Lung (tissue), 12 donors: Measurements from ENCODE around the gene ACTR1A. TPM values are rescaled to one million over a fixed set of nuclear protein-coding genes. Genes with fewer than 3 reads are reported as not detected.

ENCODE experiments used
- ATAC-seq: fragments of 200-7000 bp; cut with Tn5 transposase; one replicate; pipeline ENCODE4 v1.9.1; 2020; ENCODE audit warnings: moderate number of reproducible peaks; ENCODE audit not compliant: insufficient read depth, low FRiP score
- DNase-seq, 3 donors: peaks; one replicate each; pipeline ENCODE4 v3.0.0-alpha.2; 2013 to 2017
- H3K27ac ChIP-seq, 2 donors: one replicate each; pipeline ENCODE4 v1.5.1; 2013; ENCODE audit warnings: mild to moderate bottlenecking in 2 of 2, moderate library complexity in 2 of 2, control low read depth in 1 of 2, inconsistent platforms in 1 of 2, low read depth in 1 of 2, low read length in 1 of 2
- H3K27me3 ChIP-seq, 3 donors: one replicate each; pipeline ENCODE4 v1.5.1; 2013; ENCODE audit warnings: low read length in 2 of 3; ENCODE audit not compliant: control insufficient read depth in 3 of 3, insufficient read depth in 3 of 3
- H3K36me3 ChIP-seq, 4 donors: one replicate each; pipeline ENCODE4 v1.5.1; 2013; ENCODE audit warnings: low read length in 4 of 4, mild to moderate bottlenecking in 1 of 4, moderate library complexity in 1 of 4; ENCODE audit not compliant: control insufficient read depth in 4 of 4, insufficient read depth in 4 of 4
- H3K4me1 ChIP-seq, 5 donors: one replicate each; pipeline ENCODE4 v1.5.1; 2013; ENCODE audit warnings: low read length in 5 of 5, mild to moderate bottlenecking in 2 of 5, moderate library complexity in 1 of 5; ENCODE audit not compliant: control insufficient read depth in 5 of 5, insufficient read depth in 5 of 5
- H3K4me3 ChIP-seq: one replicate; pipeline ENCODE4 v1.5.1; 2013; ENCODE audit warnings: mild to moderate bottlenecking, control low read depth, moderate library complexity
- H3K9ac ChIP-seq, 2 donors: one replicate each; pipeline ENCODE4 v1.5.1; 2013; ENCODE audit warnings: low read length in 2 of 2, control low read depth in 1 of 2; ENCODE audit not compliant: insufficient read depth in 1 of 2
- H3K9me3 ChIP-seq, 4 donors: one replicate each; pipeline ENCODE4 v1.5.1; 2013; ENCODE audit warnings: low read length in 3 of 4, mild to moderate bottlenecking in 1 of 4, moderate library complexity in 1 of 4; ENCODE audit not compliant: control insufficient read depth in 4 of 4, insufficient read depth in 3 of 4
- CTCF ChIP-seq: IDR thresholded peaks from 2 replicates; pipeline ENCODE4 v1.5.1; 2012; ENCODE audit warnings: mild to moderate bottlenecking; ENCODE audit errors: control extremely low read depth, extremely low read depth
- WGBS, 2 donors: extraction: QIAGEN DNeasy Blood & Tissue Kit; methylation state at CpG; one replicate each; pipeline ENCODE4 v1.1.7; 2013; 5-methylcytosine and 5-hydroxymethylcytosine counted together
- polyA plus RNA-seq, 2 donors: library from polyadenylated mRNA; stranded (reverse); fragments of 200-250 nt; gene quantifications; one replicate each; pipeline ENCODE4 v1.2.1, GENCODE V29; 2013
- total RNA-seq, 2 donors: library from RNA; depleted of rRNA in 1 of 2; stranded (reverse); fragments of >200 nt in 1 of 2; gene quantifications; one replicate each; pipeline ENCODE4 v1.2.1, GENCODE V29; 2014 to 2021
- donor health status: control.
- donor health status: control.
- donor health status: Bipolar disorder and iron deficiency.
- donor health status: healthy.
- donor health status: DM: yes; HTN: yes; CAD: no.

ACTR1A gene
- total and polyA plus RNA-seq, 4 donors: 72.0 to 96.0 (median 84.3) TPM

GRCh38 chr10:102522874-102523249, 20.4 kb upstream of the ACTR1A start:
- H3K36me3 ChIP-seq: peaks cover 0 to 23% (median 15%) of the 10 kb centered on the region in 4 donors
- H3K9ac ChIP-seq: no peak overlapping the region
- no peaks in the 10 kb centered on the region for H3K9me3 ChIP-seq
- DNase-seq (no peak), ATAC-seq (no peak)
- peaks cover 0 to 8% (median 0%) of the 10 kb centered on the region in 5 donors for H3K4me1 ChIP-seq
- no peaks in the 10 kb centered on the region for H3K27me3 ChIP-seq
- 96 to 100% methylated on average over 1 of the region's 1 CpG for WGBS, 2 donors
- TF ChIP-seq CTCF: no peak
- peak overlapping the region in 1 of 2 donors; percentile 15 for H3K27ac ChIP-seq
- H3K4me3 ChIP-seq: no peak overlapping the region

GRCh38 chr10:102519246-102519825, 16.8 kb upstream of the ACTR1A start:
- no peak overlapping the region for H3K27ac ChIP-seq
- no peak overlapping the region for H3K9ac ChIP-seq
- peaks cover 0 to 8% (median 0%) of the 10 kb centered on the region in 5 donors for H3K4me1 ChIP-seq
- TF ChIP-seq CTCF: no peak
- H3K36me3 ChIP-seq: peaks cover 0 to 28% (median 18%) of the 10 kb centered on the region in 4 donors
- ATAC-seq: no peak
- H3K9me3 ChIP-seq: no peaks in the 10 kb centered on the region
- no peak for DNase-seq
- no peaks in the 10 kb centered on the region for H3K27me3 ChIP-seq
- 92 to 94% methylated on average over 12 of the region's 12 CpGs for WGBS, 2 donors
- no peak overlapping the region for H3K4me3 ChIP-seq

- no peaks in the 10 kb centered on the region for H3K9me3 ChIP-seq
- peaks cover 0 to 2% (median 0%) of the 10 kb centered on the region in 5 donors for H3K4me1 ChIP-seq
- H3K9ac ChIP-seq: no peak overlapping the region
- H3K27ac ChIP-seq: no peak overlapping the region
- WGBS, 2 donors: 87 to 93% methylated on average over 3 of the region's 3 CpGs
- H3K4me3 ChIP-seq: no peak overlapping the region
- ATAC-seq: no peak
- DNase-seq: no peak
- TF ChIP-seq CTCF: no peak
- H3K27me3 ChIP-seq: no peaks in the 10 kb centered on the region
- H3K36me3 ChIP-seq: peaks cover 0 to 29% (median 14%) of the 10 kb centered on the region in 4 donors
Observed at GRCh38 chr10:102517553-102517952, 15.0 kb upstream of the ACTR1A start.

- no peak for ATAC-seq
- Histone ChIP-seq H3K4me3 (no peak overlapping the region), H3K9me3 (no peaks in the 10 kb centered on the region), H3K36me3 (peaks cover 0 to 36% (median 15%) of the 10 kb centered on the region in 4 donors), H3K27me3 (no peaks in the 10 kb centered on the region), H3K27ac (no peak overlapping the region), H3K4me1 (peaks cover 0 to 2% (median 0%) of the 10 kb centered on the region in 5 donors), H3K9ac (no peak overlapping the region)
- TF ChIP-seq CTCF: no peak
- WGBS, 2 donors: 96 to 98% methylated on average over 3 of the region's 3 CpGs
- DNase-seq: no peak
Observed at GRCh38 chr10:102515724-102516123, 13.2 kb upstream of the ACTR1A start.
